Upper lobe of left lung (tissue), 4 donors: Measurements from ENCODE around the gene ASF1A.

Experiments used
- CTCF ChIP-seq, 6 experiments: fragments of 450-650 bp in 4 of 6; fragments of 200-600 bp in 2 of 6; sonication (generic) in 2 of 6; IDR thresholded peaks; one replicate each; pipeline ENCODE4 v1.5.1; 2016 to 2019; ENCODE audit warnings: antibody characterized with exemption in 6 of 6
- POLR2A ChIP-seq, 4 donors: fragments of 450-650 bp; IDR thresholded peaks; one replicate each; pipeline ENCODE4 v1.5.1; 2016 to 2017; ENCODE audit warnings: antibody characterized with exemption in 4 of 4, mild to moderate bottlenecking in 2 of 4
- POLR2AphosphoS5 ChIP-seq, 2 donors: sonication (generic); formaldehyde crosslinking; IDR thresholded peaks; one replicate each; pipeline ENCODE4 v1.5.1; 2017; ENCODE audit warnings: antibody characterized with exemption in 2 of 2

- TF ChIP-seq CTCF (IDR thresholded peaks at IDR 0.05) = no peak
- TF ChIP-seq POLR2AphosphoS5 (IDR thresholded peaks at IDR 0.05) = no peak
- TF ChIP-seq POLR2A (IDR thresholded peaks at IDR 0.05) = no peak
Observed at GRCh38 chr6:118844915-118845314, 49.0 kb upstream of the ASF1A start.
